H1 (cell line): ENCODE data around the gene ERGIC3. TPM values are rescaled to one million over a fixed set of nuclear protein-coding genes. Genes with fewer than 3 reads are reported as not detected.

Experiments
- CREB1 ChIP-seq: IDR thresholded peaks from 2 replicates; pipeline ENCODE4 v1.6.1; 2012; ENCODE audit warnings: inconsistent platforms
- EGR1 ChIP-seq: IDR thresholded peaks from 2 replicates; pipeline ENCODE4 v1.6.1; 2011; ENCODE audit warnings: low read depth, low read length, borderline replicate concordance
- JUND ChIP-seq: IDR thresholded peaks from 2 replicates; pipeline ENCODE4 v1.6.1; 2011; ENCODE audit warnings: mild to moderate bottlenecking, improper control_type of control experiment, low read length
- PHF8 ChIP-seq: fragments of 200-600 bp; sonication (generic); conservative IDR thresholded peaks from 2 replicates; pipeline ENCODE4 v1.7.1; 2012; ENCODE audit warnings: low read depth, mild to moderate bottlenecking, inconsistent platforms, low read length, moderate library complexity
- polyA plus RNA-seq, 7 experiments: library from polyadenylated mRNA; depleted of rRNA in 3 of 7; stranded (reverse) in 5 of 7; unstranded in 2 of 7; fragments of >200 nt in 5 of 7; fragments of 200-250 nt in 2 of 7; gene quantifications; 1 replicate in 5 of 7; 2 replicates in 1 of 7; 4 replicates in 1 of 7; pipeline versions ENCODE4 v1.2.1 to v1.2.3, GENCODE V29; 2011 to 2013; ENCODE audit warnings: missing spikeins in 2 of 7, mixed read lengths in 2 of 7
- total RNA-seq: library from RNA; stranded (reverse); fragmentation: NEBNext Ultra II Directional; extraction: Animal tissue kit (Norgen Biotek cat#: 25700); gene quantifications from 2 replicates; pipeline ENCODE4 v1.2.1, GENCODE V29; 2021
- TF ChIP-seq, protein P1 (sequence below): IDR thresholded peaks from 2 replicates; pipeline ENCODE4 v1.6.1; 2011; ENCODE audit warnings: low read length, improper control_type of control experiment

The ERGIC3 gene
- total and polyA plus RNA-seq, 2 of the 8 experiments (the other 6 are each of a cell fraction or from before 2014, with no cell fraction given), result 178 to 341 TPM

DNA sequence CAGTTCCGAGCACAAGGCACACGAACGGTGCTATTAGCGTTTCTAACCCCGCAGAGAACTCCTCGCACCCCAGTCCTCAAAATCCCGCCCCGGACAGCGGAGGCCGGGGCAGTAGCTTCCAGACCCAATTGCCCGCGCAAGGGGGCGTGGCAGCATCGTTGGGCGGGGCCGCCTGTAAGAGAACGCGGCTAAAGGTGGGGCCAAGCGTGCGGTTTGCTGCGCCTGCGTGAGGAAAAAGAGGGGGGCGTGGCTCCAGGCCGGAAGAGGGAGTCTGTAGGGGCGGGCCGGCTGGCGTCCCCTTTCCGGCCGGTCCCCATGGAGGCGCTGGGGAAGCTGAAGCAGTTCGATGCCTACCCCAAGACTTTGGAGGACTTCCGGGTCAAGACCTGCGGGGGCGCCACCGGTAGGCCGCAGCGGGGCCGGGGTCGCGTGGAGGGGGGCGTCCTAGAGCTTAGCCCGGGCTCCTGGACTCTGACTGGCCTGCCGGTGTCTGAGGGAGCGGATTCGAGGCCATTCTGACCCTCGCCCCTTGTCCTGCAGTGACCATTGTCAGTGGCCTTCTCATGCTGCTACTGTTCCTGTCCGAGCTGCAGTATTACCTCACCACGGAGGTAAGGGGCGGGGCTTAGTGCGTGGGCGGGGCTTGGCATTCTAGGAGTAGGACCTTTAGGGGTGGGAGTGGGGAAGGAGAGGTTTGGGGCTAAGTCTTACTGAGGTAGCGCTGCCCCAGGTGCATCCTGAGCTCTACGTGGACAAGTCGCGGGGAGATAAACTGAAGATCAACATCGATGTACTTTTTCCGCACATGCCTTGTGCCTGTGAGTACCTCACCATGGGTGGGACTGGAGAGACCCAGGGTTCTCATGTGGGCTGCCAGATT, at the start of gene ERGIC3 (continued):
- TF ChIP-seq PHF8 (peak; percentile 95), CREB1 (peak; percentile 17), JUND (0 out of 2 replicates have a peak, but pooled peaks have one; percentile 8), EGR1 (no peak; the same call in 1 of the 2 replicates)
- TF ChIP-seq, protein P1, sequence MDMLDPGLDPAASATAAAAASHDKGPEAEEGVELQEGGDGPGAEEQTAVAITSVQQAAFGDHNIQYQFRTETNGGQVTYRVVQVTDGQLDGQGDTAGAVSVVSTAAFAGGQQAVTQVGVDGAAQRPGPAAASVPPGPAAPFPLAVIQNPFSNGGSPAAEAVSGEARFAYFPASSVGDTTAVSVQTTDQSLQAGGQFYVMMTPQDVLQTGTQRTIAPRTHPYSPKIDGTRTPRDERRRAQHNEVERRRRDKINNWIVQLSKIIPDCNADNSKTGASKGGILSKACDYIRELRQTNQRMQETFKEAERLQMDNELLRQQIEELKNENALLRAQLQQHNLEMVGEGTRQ, result no peak
